Measurements from ENCODE around the gene RALGAPA1.

The RALGAPA1 gene

DNA sequence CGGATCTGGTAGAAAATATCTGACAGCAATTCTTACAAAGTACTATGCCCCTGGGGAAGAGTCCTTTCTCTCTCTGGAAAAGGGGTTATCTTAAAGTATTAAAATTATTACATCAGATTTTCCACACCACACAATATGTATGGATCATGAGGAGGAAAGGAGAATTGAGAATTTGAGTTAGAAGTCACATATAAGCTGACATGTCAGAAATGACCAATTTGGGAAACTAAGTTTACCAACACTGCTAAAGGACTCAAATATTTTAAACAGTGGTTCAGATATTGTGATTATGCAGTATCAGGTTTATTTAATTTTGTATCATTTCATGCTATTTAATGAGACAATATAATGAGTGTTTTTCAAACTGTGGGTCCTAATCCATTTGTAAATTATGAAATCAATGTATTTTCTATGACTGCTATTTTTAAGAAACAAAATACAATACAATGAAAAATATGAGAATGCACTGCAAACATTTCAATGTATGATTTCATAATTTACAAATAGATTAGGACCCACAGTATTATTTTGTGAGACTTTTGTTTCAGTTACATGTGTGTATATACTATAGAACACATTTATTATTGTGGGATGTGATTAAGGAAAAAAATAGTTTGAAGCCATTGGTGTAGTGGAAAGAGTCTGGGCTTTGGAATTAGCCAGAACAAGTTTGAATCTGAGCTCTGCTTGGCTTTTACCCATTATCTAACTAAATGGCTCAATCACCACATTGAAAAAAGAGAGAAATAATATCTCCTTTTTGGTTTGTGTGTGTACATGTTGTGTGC, 276.9 kb downstream of the RALGAPA1 start:
- peaks cover 85% of the 10 kb centered on the region for H3K27me3 ChIP-seq (ENCODE audit: insufficient read depth, low read length)
- no peak overlapping the region for H3K27ac ChIP-seq (ENCODE audit: low read depth, low read length)
- H3K4me3 ChIP-seq (ENCODE audit: low read depth, low read length), result no peak overlapping the region
- H2AFZ ChIP-seq (ENCODE audit: low read length, unreplicated experiment), result no peak overlapping the region
- peaks cover 2% of the 10 kb centered on the region; the same call in 1 of the 2 replicates for H3K36me3 ChIP-seq (ENCODE audit: insufficient read depth, low read length)
- H3K79me2 ChIP-seq (ENCODE audit: control insufficient read depth, insufficient read depth, low read length, unreplicated experiment), result no peaks in the 10 kb centered on the region
- no peaks in the 10 kb centered on the region for H3K4me1 ChIP-seq (ENCODE audit: control insufficient read depth, insufficient read depth, low read length, unreplicated experiment)

GRCh38 chr14:35526962-35527361, 282.1 kb downstream of the RALGAPA1 start:
- H3K27ac ChIP-seq (ENCODE audit: low read depth, low read length), result no peak overlapping the region
- H3K36me3 ChIP-seq (ENCODE audit: insufficient read depth, low read length), result no peaks in the 10 kb centered on the region
- no peak overlapping the region for H2AFZ ChIP-seq (ENCODE audit: low read length, unreplicated experiment)
- peaks cover 44% of the 10 kb centered on the region for H3K27me3 ChIP-seq (ENCODE audit: insufficient read depth, low read length)
- no peaks in the 10 kb centered on the region for H3K79me2 ChIP-seq (ENCODE audit: control insufficient read depth, insufficient read depth, low read length, unreplicated experiment)
- H3K4me3 ChIP-seq (ENCODE audit: low read depth, low read length), result no peak overlapping the region
- no peaks in the 10 kb centered on the region for H3K4me1 ChIP-seq (ENCODE audit: control insufficient read depth, insufficient read depth, low read length, unreplicated experiment)

- Histone ChIP-seq H3K27ac (ENCODE audit: low read depth, low read length) (no peak overlapping the region), H3K4me3 (ENCODE audit: low read depth, low read length) (no peak overlapping the region), H2AFZ (ENCODE audit: low read length, unreplicated experiment) (no peak overlapping the region), H3K36me3 (ENCODE audit: insufficient read depth, low read length) (no peaks in the 10 kb centered on the region), H3K79me2 (ENCODE audit: control insufficient read depth, insufficient read depth, low read length, unreplicated experiment) (no peaks in the 10 kb centered on the region), H3K4me1 (ENCODE audit: control insufficient read depth, insufficient read depth, low read length, unreplicated experiment) (no peaks in the 10 kb centered on the region), H3K27me3 (ENCODE audit: insufficient read depth, low read length) (peaks cover 31% of the 10 kb centered on the region)
These were observed 283.4 kb downstream of the RALGAPA1 start for GRCh38 chr14:35525695-35526094.

DNA sequence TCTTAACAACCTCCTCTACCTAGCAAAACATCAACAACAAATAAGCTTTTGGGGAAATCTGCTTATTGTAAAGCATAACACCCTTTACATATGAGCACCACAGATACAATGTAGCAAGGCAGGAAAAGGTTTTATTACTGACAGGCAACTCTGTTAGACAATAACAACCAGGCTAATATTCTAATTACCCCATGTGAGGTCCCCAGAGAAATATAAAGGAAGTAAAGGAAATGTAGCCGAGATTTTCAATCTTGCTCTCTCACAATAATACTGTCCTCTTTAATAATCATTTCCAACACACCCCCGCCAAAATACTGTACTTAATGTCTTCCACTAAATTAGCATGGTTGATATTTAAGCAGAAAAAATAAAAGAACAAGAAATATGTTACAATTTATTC, 289.1 kb downstream of the RALGAPA1 start:
- no peaks in the 10 kb centered on the region for H3K36me3 ChIP-seq (ENCODE audit: insufficient read depth, low read length)
- no peak overlapping the region for H2AFZ ChIP-seq (ENCODE audit: low read length, unreplicated experiment)
- H3K4me1 ChIP-seq (ENCODE audit: control insufficient read depth, insufficient read depth, low read length, unreplicated experiment), result no peaks in the 10 kb centered on the region
- H3K4me3 ChIP-seq (ENCODE audit: low read depth, low read length), result no peak overlapping the region
- H3K27me3 ChIP-seq (ENCODE audit: insufficient read depth, low read length), result peaks cover 11% of the 10 kb centered on the region
- H3K79me2 ChIP-seq (ENCODE audit: control insufficient read depth, insufficient read depth, low read length, unreplicated experiment), result no peaks in the 10 kb centered on the region
- H3K27ac ChIP-seq (ENCODE audit: low read depth, low read length), result no peak overlapping the region

GRCh38 chr14:35515916-35516315, 293.2 kb downstream of the RALGAPA1 start:
- H3K27ac ChIP-seq (ENCODE audit: low read depth, low read length), result no peak overlapping the region
- no peak overlapping the region for H2AFZ ChIP-seq (ENCODE audit: low read length, unreplicated experiment)
- H3K4me1 ChIP-seq (ENCODE audit: control insufficient read depth, insufficient read depth, low read length, unreplicated experiment), result no peaks in the 10 kb centered on the region
- H3K4me3 ChIP-seq (ENCODE audit: low read depth, low read length), result no peak overlapping the region
- H3K27me3 ChIP-seq (ENCODE audit: insufficient read depth, low read length), result peaks cover 14% of the 10 kb centered on the region
- H3K36me3 ChIP-seq (ENCODE audit: insufficient read depth, low read length), result no peaks in the 10 kb centered on the region
- H3K79me2 ChIP-seq (ENCODE audit: control insufficient read depth, insufficient read depth, low read length, unreplicated experiment), result no peaks in the 10 kb centered on the region

- Histone ChIP-seq H3K27ac (ENCODE audit: low read depth, low read length) (no peak overlapping the region), H3K4me3 (ENCODE audit: low read depth, low read length) (no peak overlapping the region), H3K27me3 (ENCODE audit: insufficient read depth, low read length) (peaks cover 15% of the 10 kb centered on the region; the same call in 1 of the 2 replicates), H3K79me2 (ENCODE audit: control insufficient read depth, insufficient read depth, low read length, unreplicated experiment) (no peaks in the 10 kb centered on the region), H3K36me3 (ENCODE audit: insufficient read depth, low read length) (no peaks in the 10 kb centered on the region), H2AFZ (ENCODE audit: low read length, unreplicated experiment) (no peak overlapping the region), H3K4me1 (ENCODE audit: control insufficient read depth, insufficient read depth, low read length, unreplicated experiment) (no peaks in the 10 kb centered on the region)
These were observed 296.3 kb downstream of the RALGAPA1 start for GRCh38 chr14:35512765-35513164.

DNA sequence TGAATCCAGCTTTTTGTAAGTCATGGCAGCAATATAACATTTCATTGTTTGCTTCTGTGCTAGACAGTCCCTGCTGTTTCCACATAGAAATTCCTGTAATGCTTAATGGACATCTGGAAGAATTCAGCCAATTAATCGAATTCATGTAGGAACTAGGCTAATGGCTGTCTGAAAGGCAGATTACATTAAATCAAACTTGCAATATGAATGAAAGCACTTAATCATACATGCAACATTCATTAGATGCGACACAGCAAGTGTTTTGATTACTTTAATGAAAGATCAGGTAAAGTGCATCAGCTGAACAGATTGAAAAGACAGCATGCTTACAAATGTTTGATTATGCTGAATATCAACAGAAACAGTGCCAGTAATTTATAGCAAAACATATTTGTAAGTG, 299.2 kb downstream of the RALGAPA1 start:
- no peak overlapping the region for H3K27ac ChIP-seq (ENCODE audit: low read depth, low read length)
- no peaks in the 10 kb centered on the region for H3K36me3 ChIP-seq (ENCODE audit: insufficient read depth, low read length)
- no peak overlapping the region for H2AFZ ChIP-seq (ENCODE audit: low read length, unreplicated experiment)
- H3K4me1 ChIP-seq (ENCODE audit: control insufficient read depth, insufficient read depth, low read length, unreplicated experiment), result peaks cover 9% of the 10 kb centered on the region
- no peak overlapping the region for H3K4me3 ChIP-seq (ENCODE audit: low read depth, low read length)
- H3K79me2 ChIP-seq (ENCODE audit: control insufficient read depth, insufficient read depth, low read length, unreplicated experiment), result no peaks in the 10 kb centered on the region
- H3K27me3 ChIP-seq (ENCODE audit: insufficient read depth, low read length), result peaks cover 15% of the 10 kb centered on the region; the same call in 1 of the 2 replicates

DNA sequence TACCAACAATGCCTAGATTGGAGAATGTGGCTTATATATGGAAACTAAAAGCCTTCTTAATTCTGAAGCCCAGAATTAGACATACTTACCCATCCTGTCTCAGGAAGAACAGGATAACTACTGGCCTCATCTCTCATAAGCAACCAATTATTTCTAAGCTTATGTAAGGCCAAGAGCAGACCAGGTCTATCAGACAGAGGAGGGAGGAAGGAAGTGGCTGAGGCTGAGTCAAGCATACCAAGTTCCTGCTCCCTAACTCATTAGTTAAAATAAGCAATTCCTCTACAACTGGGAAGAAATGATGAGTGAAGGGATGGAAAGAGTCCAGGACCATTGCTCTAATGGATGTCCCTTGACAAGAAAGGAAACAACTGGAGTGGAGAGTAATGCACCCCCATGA, 302.2 kb downstream of the RALGAPA1 start:
- Histone ChIP-seq H2AFZ (ENCODE audit: low read length, unreplicated experiment) (no peak overlapping the region), H3K4me3 (ENCODE audit: low read depth, low read length) (no peak overlapping the region), H3K79me2 (ENCODE audit: control insufficient read depth, insufficient read depth, low read length, unreplicated experiment) (no peaks in the 10 kb centered on the region), H3K27me3 (ENCODE audit: insufficient read depth, low read length) (peaks cover 21% of the 10 kb centered on the region), H3K27ac (ENCODE audit: low read depth, low read length) (no peak overlapping the region), H3K36me3 (ENCODE audit: insufficient read depth, low read length) (no peaks in the 10 kb centered on the region), H3K4me1 (ENCODE audit: control insufficient read depth, insufficient read depth, low read length, unreplicated experiment) (peaks cover 9% of the 10 kb centered on the region)

GRCh38 chr14:35506461-35506860, 302.6 kb downstream of the RALGAPA1 start:
- H2AFZ ChIP-seq (ENCODE audit: low read length, unreplicated experiment), result no peak overlapping the region
- H3K36me3 ChIP-seq (ENCODE audit: insufficient read depth, low read length), result no peaks in the 10 kb centered on the region
- no peak overlapping the region for H3K27ac ChIP-seq (ENCODE audit: low read depth, low read length)
- H3K4me1 ChIP-seq (ENCODE audit: control insufficient read depth, insufficient read depth, low read length, unreplicated experiment), result peaks cover 9% of the 10 kb centered on the region
- no peaks in the 10 kb centered on the region for H3K79me2 ChIP-seq (ENCODE audit: control insufficient read depth, insufficient read depth, low read length, unreplicated experiment)
- H3K27me3 ChIP-seq (ENCODE audit: insufficient read depth, low read length), result peaks cover 21% of the 10 kb centered on the region
- H3K4me3 ChIP-seq (ENCODE audit: low read depth, low read length), result no peak overlapping the region

- H3K79me2 ChIP-seq (ENCODE audit: control insufficient read depth, insufficient read depth, low read length, unreplicated experiment), result no peaks in the 10 kb centered on the region
- no peak overlapping the region for H2AFZ ChIP-seq (ENCODE audit: low read length, unreplicated experiment)
- H3K36me3 ChIP-seq (ENCODE audit: insufficient read depth, low read length), result no peaks in the 10 kb centered on the region
- H3K27ac ChIP-seq (ENCODE audit: low read depth, low read length), result no peak overlapping the region
- peaks cover 9% of the 10 kb centered on the region for H3K4me1 ChIP-seq (ENCODE audit: control insufficient read depth, insufficient read depth, low read length, unreplicated experiment)
- peaks cover 18% of the 10 kb centered on the region for H3K27me3 ChIP-seq (ENCODE audit: insufficient read depth, low read length)
- H3K4me3 ChIP-seq (ENCODE audit: low read depth, low read length), result no peak overlapping the region
These were observed 304.8 kb downstream of the RALGAPA1 start for GRCh38 chr14:35504260-35504659.

DNA sequence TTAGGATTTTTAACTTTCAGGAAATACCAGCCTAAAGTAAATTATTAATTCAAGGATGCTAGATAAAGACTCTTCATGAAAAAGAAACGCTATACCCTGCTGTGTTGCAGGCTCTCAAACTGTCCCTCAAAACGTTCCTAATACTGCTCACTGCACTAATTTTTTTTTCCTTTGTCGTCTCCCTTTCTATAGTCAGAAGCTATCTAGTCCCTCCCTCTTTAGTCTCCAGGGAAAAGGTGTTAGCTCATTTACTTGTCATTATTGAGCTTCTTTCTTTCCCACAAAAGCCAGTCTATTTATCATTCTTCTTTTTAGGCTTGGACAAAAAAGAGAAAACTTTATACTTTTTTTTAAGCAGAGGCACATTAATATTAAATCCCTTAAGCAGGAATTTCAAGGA, 305.4 kb downstream of the RALGAPA1 start:
- no peak overlapping the region for H3K27ac ChIP-seq (ENCODE audit: low read depth, low read length)
- H3K79me2 ChIP-seq (ENCODE audit: control insufficient read depth, insufficient read depth, low read length, unreplicated experiment), result no peaks in the 10 kb centered on the region
- no peak overlapping the region for H2AFZ ChIP-seq (ENCODE audit: low read length, unreplicated experiment)
- H3K36me3 ChIP-seq (ENCODE audit: insufficient read depth, low read length), result no peaks in the 10 kb centered on the region
- H3K4me1 ChIP-seq (ENCODE audit: control insufficient read depth, insufficient read depth, low read length, unreplicated experiment), result peaks cover 9% of the 10 kb centered on the region
- peaks cover 13% of the 10 kb centered on the region for H3K27me3 ChIP-seq (ENCODE audit: insufficient read depth, low read length)
- H3K4me3 ChIP-seq (ENCODE audit: low read depth, low read length), result no peak overlapping the region

All from ACC112 (cell line).